B cell (primary cell): ENCODE results near the gene ZDHHC18. TPM values are rescaled to one million over a fixed set of nuclear protein-coding genes. Genes with fewer than 3 reads are reported as not detected.

Source experiments
- ATAC-seq: fragments of 200-7000 bp; cut with Tn5 transposase; one replicate; pipeline ENCODE4 v1.10.0; 2021; ENCODE audit warnings: low read depth, mild to moderate bottlenecking, moderate number of reproducible peaks, moderate library complexity
- CTCF ChIA-PET: fragments of 350-600 bp; sonication (Branson Sonifier 250); formaldehyde crosslinking; loops from one replicate; lab custom pipeline; 2021; ENCODE audit warnings: antibody characterized with exemption, inconsistent platforms; lab: Charles Lee
- POLR2A ChIA-PET: fragments of 350-600 bp; sonication (Branson Sonifier 250); formaldehyde crosslinking; loops from one replicate; lab custom pipeline; 2021; ENCODE audit warnings: antibody characterized with exemption; lab: Charles Lee
- DNase-seq: peaks from one replicate; pipeline ENCODE4 v3.0.0; 2013
- H2AFZ ChIP-seq: 2 replicates; pipeline ENCODE4 v1.6.1; 2012; ENCODE audit warnings: mild to moderate bottlenecking, low read depth, low read length; ENCODE audit not compliant: insufficient read depth, poor library complexity, severe bottlenecking
- H3K27ac ChIP-seq, 2 donors: 1 replicate in 1 of 2; 2 replicates in 1 of 2; pipeline ENCODE4 v1.5.1; 2012 to 2013; ENCODE audit warnings: low read length in 2 of 2, mild to moderate bottlenecking in 2 of 2, moderate library complexity in 1 of 2
- H3K27me3 ChIP-seq, 4 experiments: fragments of 200-600 bp in 1 of 4; sonication (generic) in 1 of 4; replicated peaks in 1 of 4; 1 replicate in 2 of 4; 2 replicates in 2 of 4; pipeline versions ENCODE4 v1.6.1 to v1.7.0; 2013 to 2016; ENCODE audit warnings: low read length in 3 of 4, mild to moderate bottlenecking in 2 of 4, mixed read lengths in 1 of 4, moderate library complexity in 1 of 4; ENCODE audit not compliant: insufficient read depth in 4 of 4, control insufficient read depth in 3 of 4; ENCODE audit errors: control extremely low read depth in 1 of 4
- H3K36me3 ChIP-seq, 2 experiments: replicated peaks in 1 of 2; 1 replicate in 1 of 2; 2 replicates in 1 of 2; pipeline versions ENCODE4 v1.6.1 to v1.7.1; 2013; ENCODE audit warnings: low read length in 1 of 2; ENCODE audit not compliant: insufficient read depth in 2 of 2, control insufficient read depth in 1 of 2; ENCODE audit errors: control extremely low read depth in 1 of 2, extremely low read depth in 1 of 2
- H3K4me1 ChIP-seq, 2 donors: fragments of 200-600 bp in 1 of 2; sonication (generic) in 1 of 2; 1 replicate in 1 of 2; 2 replicates in 1 of 2; pipeline versions ENCODE4 v1.5.1 to v1.6.1; 2013 to 2017; ENCODE audit warnings: low read length in 2 of 2; ENCODE audit not compliant: control insufficient read depth in 2 of 2, insufficient read depth in 2 of 2
- H3K4me2 ChIP-seq: replicated peaks from 2 replicates; pipeline ENCODE3; 2012; ENCODE audit warnings: mild to moderate bottlenecking, low read depth, low read length; ENCODE audit not compliant: poor library complexity, severe bottlenecking
- H3K4me3 ChIP-seq, 5 experiments: fragments of 200-600 bp in 1 of 5; sonication (generic) in 1 of 5; 1 replicate in 3 of 5; 2 replicates in 2 of 5; pipeline versions ENCODE4 v1.5.1 to v1.7.0; 2011 to 2016; ENCODE audit warnings: low read length in 4 of 5, mild to moderate bottlenecking in 4 of 5, low read depth in 2 of 5, control low read depth in 1 of 5, moderate library complexity in 1 of 5; ENCODE audit not compliant: insufficient read depth in 1 of 5; ENCODE audit errors: control extremely low read depth in 1 of 5, extremely low read depth in 1 of 5
- H3K79me2 ChIP-seq: fragments of 200-600 bp; sonication (generic); one replicate; pipeline ENCODE4 v1.6.0; 2016; ENCODE audit warnings: low read length; ENCODE audit not compliant: control insufficient read depth, insufficient read depth
- H3K9ac ChIP-seq: fragments of 200-600 bp; sonication (generic); 2 replicates; pipeline ENCODE4 v1.6.1; 2017; ENCODE audit warnings: mild to moderate bottlenecking, low read length, moderate library complexity
- H3K9me3 ChIP-seq, 3 donors: one replicate each; pipeline versions ENCODE4 v1.6.1 to v1.7.1; 2013; ENCODE audit warnings: low read length in 2 of 3; ENCODE audit not compliant: control insufficient read depth in 2 of 3, insufficient read depth in 1 of 3; ENCODE audit errors: control extremely low read depth in 1 of 3
- H4K20me1 ChIP-seq: 2 replicates; pipeline ENCODE4 v1.6.0; 2012; ENCODE audit warnings: mild to moderate bottlenecking, low read length; ENCODE audit not compliant: insufficient read depth, control insufficient read depth, poor library complexity, severe bottlenecking
- H3K27ac Mint-ChIP-seq: one replicate; pipeline ENCODE4 v1.8.0; 2021; ENCODE audit warnings: mixed read lengths
- H3K27me3 Mint-ChIP-seq: one replicate; pipeline ENCODE4 v1.8.0; 2021; ENCODE audit warnings: mixed read lengths
- H3K4me1 Mint-ChIP-seq: one replicate; pipeline ENCODE4 v1.8.0; 2021; ENCODE audit warnings: mixed read lengths
- H3K4me3 Mint-ChIP-seq: one replicate; pipeline ENCODE4 v1.8.0; 2021; ENCODE audit warnings: mixed read lengths
- H3K9me3 Mint-ChIP-seq: one replicate; pipeline ENCODE4 v1.8.0; 2022; ENCODE audit warnings: mixed read lengths; ENCODE audit not compliant: insufficient read depth
- EZH2 ChIP-seq: IDR thresholded peaks from 2 replicates; pipeline ENCODE4 v1.6.1; 2012; ENCODE audit warnings: borderline replicate concordance, low read depth, mild to moderate bottlenecking, moderate library complexity, low read length; ENCODE audit not compliant: insufficient read depth, poor library complexity, severe bottlenecking
- WGBS: methylation state at CpG from one replicate; pipeline ENCODE4 v1.1.5; 2013; ENCODE audit warnings: missing lambda C conversion rate; ENCODE audit not compliant: insufficient coverage; 5-methylcytosine and 5-hydroxymethylcytosine counted together
- intact Hi-C: fragments of 100-400 bp; cut with micrococcal nuclease; formaldehyde crosslinking; loops from one replicate; pipeline ENCODE4 v1.10.0; 2022
- polyA plus RNA-seq: library from polyadenylated mRNA; depleted of rRNA; stranded (reverse); fragments of >200 nt; gene quantifications from 2 replicates; pipeline ENCODE4 v1.2.3, GENCODE V29; 2012
- total RNA-seq, 2 donors: library from RNA; stranded (reverse); fragments of 120-200 nt in 1 of 2; gene quantifications; 1 replicate in 1 of 2; 2 replicates in 1 of 2; pipeline versions ENCODE4 v1.2.3 to v1.2.4, GENCODE V29; 2013 to 2022
- TF ChIP-seq, protein P1 (sequence below): fragments of 200-600 bp; IDR thresholded peaks from one replicate; pipeline ENCODE4 v1.8.0; 2022; ENCODE audit warnings: antibody characterized with exemption, mild to moderate bottlenecking

ZDHHC18 gene
- total and polyA plus RNA-seq, 2 donors (not counting 1 experiment from before 2014, with no cell fraction given) = 25.8 to 30.8 TPM

DNA sequence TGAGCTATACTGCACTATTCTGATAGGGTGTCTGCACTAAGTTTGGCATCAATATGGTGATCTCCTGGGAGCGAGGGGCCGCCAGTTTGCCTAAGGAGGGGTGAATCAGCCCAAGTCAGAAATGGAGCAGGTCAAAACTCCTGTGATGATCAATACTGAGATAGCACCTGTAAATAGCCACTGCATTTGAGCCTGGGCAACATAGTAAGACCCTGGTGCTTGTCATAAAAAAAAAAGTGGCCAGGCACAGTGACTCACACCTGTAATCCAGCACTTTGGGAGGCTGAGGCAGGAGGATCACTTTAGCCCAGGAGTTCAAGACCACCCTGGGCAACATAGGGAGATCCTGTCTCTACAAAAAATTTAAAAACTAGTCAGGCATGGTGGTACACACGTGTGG is 11.6 kb upstream of the ZDHHC18 start:
- no peak overlapping the region for H3K27ac Mint-ChIP-seq
- H3K36me3 ChIP-seq = no peaks in the 10 kb centered on the region
- POLR2A ChIA-PET = no interaction called here

DNA sequence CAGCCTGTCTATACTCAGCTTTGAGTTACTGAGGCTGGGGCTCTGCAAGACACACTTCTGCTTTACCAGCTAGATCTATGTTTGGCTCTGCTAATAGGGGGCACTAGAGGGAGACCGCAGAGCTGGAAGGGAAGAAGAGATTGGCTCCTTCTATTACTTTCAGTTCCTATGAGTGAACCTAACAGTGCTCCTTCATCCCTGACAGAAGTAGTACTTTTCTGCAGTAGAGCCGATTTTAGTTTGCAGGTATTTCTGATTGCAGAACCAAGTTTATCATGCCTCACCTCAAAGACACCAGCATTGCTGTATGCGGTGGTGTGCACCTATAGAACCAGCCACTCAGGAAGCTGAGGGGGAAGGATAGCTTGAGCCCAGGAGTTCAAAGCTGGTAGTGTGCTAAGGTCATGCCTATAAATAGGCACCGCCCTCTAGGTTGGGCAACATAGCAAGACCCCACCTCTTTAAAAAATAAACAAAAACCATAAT is 5.7 kb upstream of the ZDHHC18 start:
- H3K9me3 Mint-ChIP-seq = no peaks in the 10 kb centered on the region
- peak overlapping the region; percentile 81 for H3K4me3 Mint-ChIP-seq
- Histone ChIP-seq H3K27ac (peak overlapping the region in 1 of 2 donors; percentile 46), H3K4me3 (peak overlapping the region in 1 of 5 experiments; percentile 8), H4K20me1 (peaks cover 11% of the 10 kb centered on the region), H3K36me3 (no peaks in the 10 kb centered on the region), H3K79me2 (peaks cover 20% of the 10 kb centered on the region), H3K27me3 (peaks cover 0 to 21% (median 5%) of the 10 kb centered on the region in 4 experiments), H3K9ac (no peak overlapping the region), H3K9me3 (no peaks in the 10 kb centered on the region), H3K4me1 (peaks cover 21 to 29% of the 10 kb centered on the region in 2 donors), H2AFZ (no peak overlapping the region), H3K4me2 (peak overlapping the region; percentile 62)
- ATAC-seq (peak; percentile 100), DNase-seq (peak; percentile 91)
- H3K4me1 Mint-ChIP-seq = peaks cover 21% of the 10 kb centered on the region
- H3K27me3 Mint-ChIP-seq = peaks cover 10% of the 10 kb centered on the region
- 29% methylated on average over 2 of the region's 4 CpGs for WGBS
- ChIA-PET CTCF (interaction anchor here (0.6 to 8.2 kb wide), 24 partner anchors 9 to 320 kb away, joined by 3 to 153 read pairs (median 4); partner anchors contain the start of genes GPN2 and PIGV), POLR2A (interaction anchor here (0.5 to 1.9 kb wide), 6 partner anchors 10 to 216 kb away, joined by 3 to 14 read pairs (median 6); no protein-coding TSS in a partner anchor)
- no peak for TF ChIP-seq EZH2
- TF ChIP-seq, protein P1, sequence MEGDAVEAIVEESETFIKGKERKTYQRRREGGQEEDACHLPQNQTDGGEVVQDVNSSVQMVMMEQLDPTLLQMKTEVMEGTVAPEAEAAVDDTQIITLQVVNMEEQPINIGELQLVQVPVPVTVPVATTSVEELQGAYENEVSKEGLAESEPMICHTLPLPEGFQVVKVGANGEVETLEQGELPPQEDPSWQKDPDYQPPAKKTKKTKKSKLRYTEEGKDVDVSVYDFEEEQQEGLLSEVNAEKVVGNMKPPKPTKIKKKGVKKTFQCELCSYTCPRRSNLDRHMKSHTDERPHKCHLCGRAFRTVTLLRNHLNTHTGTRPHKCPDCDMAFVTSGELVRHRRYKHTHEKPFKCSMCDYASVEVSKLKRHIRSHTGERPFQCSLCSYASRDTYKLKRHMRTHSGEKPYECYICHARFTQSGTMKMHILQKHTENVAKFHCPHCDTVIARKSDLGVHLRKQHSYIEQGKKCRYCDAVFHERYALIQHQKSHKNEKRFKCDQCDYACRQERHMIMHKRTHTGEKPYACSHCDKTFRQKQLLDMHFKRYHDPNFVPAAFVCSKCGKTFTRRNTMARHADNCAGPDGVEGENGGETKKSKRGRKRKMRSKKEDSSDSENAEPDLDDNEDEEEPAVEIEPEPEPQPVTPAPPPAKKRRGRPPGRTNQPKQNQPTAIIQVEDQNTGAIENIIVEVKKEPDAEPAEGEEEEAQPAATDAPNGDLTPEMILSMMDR = peak; percentile 73
- H3K27ac Mint-ChIP-seq = peak overlapping the region; percentile 87
- intact Hi-C loops = loop anchor here (1.0 to 2.0 kb wide), 5 partner anchors 11 to 58 kb away; no protein-coding TSS in a partner anchor

More for the DNA sequence above, 11.6 kb upstream of the ZDHHC18 start:
- H3K4me1 Mint-ChIP-seq = peaks cover 3% of the 10 kb centered on the region
- H3K9me3 Mint-ChIP-seq = no peaks in the 10 kb centered on the region
- peaks cover 3% of the 10 kb centered on the region for H3K27me3 Mint-ChIP-seq
- Histone ChIP-seq H3K9ac (no peak overlapping the region), H2AFZ (no peak overlapping the region), H3K4me1 (peaks cover 0 to 1% of the 10 kb centered on the region in 2 donors), H3K4me3 (no peak overlapping the region), H3K4me2 (no peak overlapping the region), H4K20me1 (peaks cover 1% of the 10 kb centered on the region), H3K27ac (no peak overlapping the region), H3K9me3 (no peaks in the 10 kb centered on the region), H3K27me3 (peaks cover 0 to 10% (median 1%) of the 10 kb centered on the region in 4 experiments), H3K79me2 (peaks cover 7% of the 10 kb centered on the region)
- no peak overlapping the region for H3K4me3 Mint-ChIP-seq
- ATAC-seq (no peak), DNase-seq (no peak)
- CTCF ChIA-PET = interaction anchor here (1.2 to 2.4 kb wide), 2 partner anchors 20 to 238 kb away, joined by 7 to 12 read pairs; no protein-coding TSS in a partner anchor
- 89% methylated on average over 3 of the region's 3 CpGs for WGBS
- no peak for TF ChIP-seq EZH2
- TF ChIP-seq, protein P1 = no peak
- intact Hi-C loops = no loop called here
